MM.1S (cell line): ENCODE data around the gene CSH2.

ENCODE experiments used
- DNase-seq: peaks from one replicate; pipeline ENCODE4 v3.0.0-alpha.2; 2015
- H2AFZ ChIP-seq: fragments of 300-600 bp; sonication (generic); 2 replicates; pipeline ENCODE4 v1.6.0; 2016; ENCODE audit warnings: antibody characterized with exemption, low read length
- H3F3A ChIP-seq: fragments of 300-600 bp; sonication (generic); 2 replicates; pipeline ENCODE4 v1.6.1; 2016; ENCODE audit warnings: mild to moderate bottlenecking, antibody characterized with exemption, low read length, moderate library complexity, mixed read lengths; ENCODE audit not compliant: insufficient read depth
- H3K27ac ChIP-seq: fragments of 300-600 bp; sonication (generic); 2 replicates; pipeline ENCODE4 v1.5.1; 2016; ENCODE audit warnings: mild to moderate bottlenecking, low read length
- H3K27me3 ChIP-seq: fragments of 300-600 bp; sonication (generic); replicated peaks from 2 replicates; pipeline ENCODE4 v1.6.0; 2016; ENCODE audit warnings: low read length; ENCODE audit not compliant: insufficient read depth
- H3K36me3 ChIP-seq: fragments of 300-600 bp; sonication (generic); replicated peaks from 2 replicates; pipeline ENCODE4 v1.6.1; 2016; ENCODE audit warnings: mild to moderate bottlenecking, low read length, mixed read lengths; ENCODE audit not compliant: insufficient read depth
- H3K4me1 ChIP-seq: fragments of 300-600 bp; sonication (generic); 2 replicates; pipeline ENCODE4 v1.6.1; 2016; ENCODE audit warnings: low read length, mixed read lengths
- H3K4me2 ChIP-seq: fragments of 300-600 bp; sonication (generic); 2 replicates; pipeline ENCODE4 v1.6.0; 2016; ENCODE audit warnings: low read depth, low read length
- H3K4me3 ChIP-seq: fragments of 300-600 bp; sonication (generic); 2 replicates; pipeline ENCODE4 v1.5.1; 2016; ENCODE audit warnings: low read length, mixed read lengths
- H3K79me2 ChIP-seq: fragments of 300-600 bp; sonication (generic); 2 replicates; pipeline ENCODE4 v1.6.1; 2016; ENCODE audit warnings: mixed run types, low read length, mixed read lengths
- H3K9ac ChIP-seq: fragments of 300-600 bp; sonication (generic); 2 replicates; pipeline ENCODE4 v1.6.1; 2016; ENCODE audit warnings: low read length, mixed read lengths
- H3K9me2 ChIP-seq: fragments of 300-600 bp; sonication (generic); replicated peaks from 2 replicates; pipeline ENCODE4 v1.6.1; 2016; ENCODE audit warnings: mild to moderate bottlenecking, low read length, mixed read lengths; ENCODE audit not compliant: insufficient read depth
- H3K9me3 ChIP-seq: fragments of 300-600 bp; sonication (generic); replicated peaks from 2 replicates; pipeline ENCODE4 v1.6.1; 2016; ENCODE audit warnings: mild to moderate bottlenecking, low read length, mixed read lengths; ENCODE audit not compliant: insufficient read depth
- H4K20me1 ChIP-seq: fragments of 300-600 bp; sonication (generic); 2 replicates; pipeline ENCODE4 v1.6.1; 2016; ENCODE audit warnings: mild to moderate bottlenecking, low read length, moderate library complexity, mixed read lengths; ENCODE audit not compliant: insufficient read depth
- EZH2 ChIP-seq: fragments of 300-600 bp; sonication (generic); optimal IDR thresholded peaks from 2 replicates; pipeline ENCODE3; 2017; ENCODE audit warnings: low read depth, mild to moderate bottlenecking, antibody characterized with exemption, low read length, mixed read lengths
- EZH2phosphoT487 ChIP-seq: fragments of 300-600 bp; sonication (generic); IDR thresholded peaks from 2 replicates; pipeline ENCODE4 v1.6.1; 2018; ENCODE audit warnings: antibody characterized with exemption, low read length
- TF ChIP-seq, protein P1 (sequence below): fragments of 300-600 bp; sonication (generic); IDR thresholded peaks from 2 replicates; pipeline ENCODE4 v1.5.1; 2016; ENCODE audit warnings: antibody characterized with exemption, low read length, mixed read lengths

Gene CSH2

DNA sequence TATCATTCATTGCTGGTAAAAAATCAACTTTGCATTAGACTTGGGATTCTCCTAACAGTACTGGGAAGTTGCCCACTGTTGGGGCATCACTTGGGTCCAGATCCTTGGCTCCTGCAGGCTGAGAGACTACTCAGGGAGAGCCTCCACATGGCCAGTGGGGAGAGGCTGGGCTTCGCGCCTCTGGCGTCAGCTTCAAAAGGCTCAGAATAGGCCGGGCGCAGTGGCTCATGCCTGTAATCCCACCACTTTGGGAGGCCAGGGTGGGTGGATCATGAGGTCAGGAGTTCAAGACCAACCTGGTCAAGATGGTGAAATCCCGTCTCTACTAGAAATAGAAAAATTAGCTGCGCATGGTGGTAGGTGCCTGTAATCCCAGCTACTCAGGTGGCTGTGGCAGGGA is 41.0 kb upstream of the CSH2 start:
- no peaks in the 10 kb centered on the region for H3K9me2 ChIP-seq
- no peak overlapping the region for H3K9ac ChIP-seq
- no peaks in the 10 kb centered on the region for H3K79me2 ChIP-seq
- no peaks in the 10 kb centered on the region for H3K4me1 ChIP-seq
- no peaks in the 10 kb centered on the region for H3F3A ChIP-seq
- DNase-seq, result no peak
- no peak overlapping the region for H3K4me2 ChIP-seq
- TF ChIP-seq EZH2phosphoT487 (no peak), EZH2 (no peak)
- TF ChIP-seq, protein P1, sequence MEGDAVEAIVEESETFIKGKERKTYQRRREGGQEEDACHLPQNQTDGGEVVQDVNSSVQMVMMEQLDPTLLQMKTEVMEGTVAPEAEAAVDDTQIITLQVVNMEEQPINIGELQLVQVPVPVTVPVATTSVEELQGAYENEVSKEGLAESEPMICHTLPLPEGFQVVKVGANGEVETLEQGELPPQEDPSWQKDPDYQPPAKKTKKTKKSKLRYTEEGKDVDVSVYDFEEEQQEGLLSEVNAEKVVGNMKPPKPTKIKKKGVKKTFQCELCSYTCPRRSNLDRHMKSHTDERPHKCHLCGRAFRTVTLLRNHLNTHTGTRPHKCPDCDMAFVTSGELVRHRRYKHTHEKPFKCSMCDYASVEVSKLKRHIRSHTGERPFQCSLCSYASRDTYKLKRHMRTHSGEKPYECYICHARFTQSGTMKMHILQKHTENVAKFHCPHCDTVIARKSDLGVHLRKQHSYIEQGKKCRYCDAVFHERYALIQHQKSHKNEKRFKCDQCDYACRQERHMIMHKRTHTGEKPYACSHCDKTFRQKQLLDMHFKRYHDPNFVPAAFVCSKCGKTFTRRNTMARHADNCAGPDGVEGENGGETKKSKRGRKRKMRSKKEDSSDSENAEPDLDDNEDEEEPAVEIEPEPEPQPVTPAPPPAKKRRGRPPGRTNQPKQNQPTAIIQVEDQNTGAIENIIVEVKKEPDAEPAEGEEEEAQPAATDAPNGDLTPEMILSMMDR, result no peak
- H3K27ac ChIP-seq, result no peak overlapping the region
- H3K27me3 ChIP-seq, result no peaks in the 10 kb centered on the region; the same call in 1 of the 2 replicates
- no peaks in the 10 kb centered on the region for H3K9me3 ChIP-seq
- H4K20me1 ChIP-seq, result no peaks in the 10 kb centered on the region
- H2AFZ ChIP-seq, result no peak overlapping the region
- H3K36me3 ChIP-seq, result no peaks in the 10 kb centered on the region
- no peak overlapping the region for H3K4me3 ChIP-seq

DNA sequence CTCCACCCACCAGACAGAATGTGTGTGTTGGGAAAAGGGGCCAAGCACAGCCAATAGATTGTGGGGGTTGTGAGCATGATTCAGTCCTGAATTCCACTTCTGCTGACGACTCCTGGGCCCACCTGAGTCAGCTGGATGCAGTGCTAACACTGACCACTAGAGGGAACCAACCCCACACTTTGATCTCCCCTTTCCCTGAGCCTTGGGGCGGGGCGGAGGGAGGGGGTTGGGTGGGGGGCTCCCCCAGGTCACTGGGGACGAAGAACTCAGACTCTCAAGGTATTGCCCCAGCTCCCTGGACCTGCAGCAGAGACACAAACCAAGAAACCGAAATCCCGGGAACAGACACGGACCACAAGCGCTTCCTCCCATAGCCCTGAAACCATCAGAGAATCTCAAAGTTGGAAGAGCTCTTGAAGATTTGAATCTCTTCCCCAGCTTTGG is 38.2 kb upstream of the CSH2 start:
- no peaks in the 10 kb centered on the region; the same call in 1 of the 2 replicates for H3K27me3 ChIP-seq
- no peaks in the 10 kb centered on the region for H4K20me1 ChIP-seq
- no peaks in the 10 kb centered on the region for H3K36me3 ChIP-seq
- H3K4me3 ChIP-seq, result no peak overlapping the region
- no peaks in the 10 kb centered on the region for H3K9me3 ChIP-seq
- TF ChIP-seq EZH2phosphoT487, result no peak
- TF ChIP-seq, protein P1, result peak; percentile 52
- TF ChIP-seq EZH2, result no peak
- no peak overlapping the region for H3K27ac ChIP-seq
- H3K4me2 ChIP-seq, result no peak overlapping the region
- no peaks in the 10 kb centered on the region for H3F3A ChIP-seq
- no peak overlapping the region for H2AFZ ChIP-seq
- no peaks in the 10 kb centered on the region for H3K9me2 ChIP-seq
- H3K4me1 ChIP-seq, result no peaks in the 10 kb centered on the region
- H3K79me2 ChIP-seq, result no peaks in the 10 kb centered on the region
- H3K9ac ChIP-seq, result no peak overlapping the region
- DNase-seq, result peak; percentile 20

DNA sequence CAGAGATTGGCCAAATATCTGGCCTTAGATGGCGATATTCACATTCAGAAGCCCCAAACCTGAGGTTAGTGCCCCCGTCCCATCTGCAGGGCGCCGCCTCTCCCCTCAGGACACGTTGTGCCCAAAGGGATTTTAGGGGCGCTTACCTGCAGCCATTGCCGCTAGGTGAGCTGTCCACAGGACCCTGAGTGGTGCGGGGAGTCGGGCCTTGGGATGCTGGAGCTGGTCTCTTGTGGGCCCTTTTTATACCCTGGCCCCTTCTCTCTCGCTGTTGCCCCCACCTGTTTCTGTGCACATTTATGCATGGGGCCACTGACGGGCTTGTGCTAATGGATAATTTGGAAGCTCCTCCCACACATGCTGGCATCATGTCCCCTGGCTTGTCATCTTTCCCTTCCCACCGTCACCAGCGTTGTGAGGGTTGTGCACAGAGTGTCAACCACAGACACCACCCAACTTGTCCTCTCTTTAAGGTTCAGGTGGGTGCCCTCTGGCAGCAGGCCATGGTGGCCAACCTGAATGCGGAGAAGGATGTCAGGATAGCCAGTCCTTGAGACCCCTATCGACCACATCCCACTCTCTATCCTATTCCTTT is 37.7 kb upstream of the CSH2 start, which contains the start of gene CSHL1:
Gene CSHL1 (minus strand): TSS at position 218 of the 595 bp plus-strand sequence. CDS start 62 bp downstream, at position 156.
- Histone ChIP-seq H3K9ac (no peak within 1 kb of the TSS), H3K9me2 (no peaks in the 10 kb centered on the region), H3K27me3 (no peaks in the 10 kb centered on the region; the same call in 1 of the 2 replicates), H3K4me2 (no peak within 1 kb of the TSS), H3K36me3 (no peaks in the 10 kb centered on the region), H3K27ac (no peak within 1 kb of the TSS), H3K9me3 (no peaks in the 10 kb centered on the region), H3K4me3 (no peak within 1 kb of the TSS), H3K4me1 (no peaks in the 10 kb centered on the region), H3K79me2 (no peaks in the 10 kb centered on the region), H4K20me1 (no peaks in the 10 kb centered on the region), H2AFZ (no peak within 1 kb of the TSS), H3F3A (no peaks in the 10 kb centered on the region)
- DNase-seq, result no peak
- TF ChIP-seq EZH2 (no peak), EZH2phosphoT487 (no peak)
- TF ChIP-seq, protein P1, result no peak
